A673 (cell line): ENCODE measurements around the gene MYO1D.

Experiments used
- EZH2 ChIP-seq: fragments of 200-600 bp; sonication (generic); IDR thresholded peaks from 2 replicates; pipeline ENCODE4 v1.6.1; 2017; ENCODE audit warnings: borderline replicate concordance, low read depth, mild to moderate bottlenecking, mixed read lengths, antibody characterized with exemption, low read length; ENCODE audit not compliant: poor library complexity, severe bottlenecking
- TF ChIP-seq, protein P1 (sequence below): fragments of 300-800, 200-600 bp; sonication (generic); conservative IDR thresholded peaks from 2 replicates; pipeline ENCODE4 v1.5.1; 2017; ENCODE audit warnings: low read depth, mild to moderate bottlenecking, antibody characterized with exemption, low read length, moderate library complexity, mixed read lengths

DNA sequence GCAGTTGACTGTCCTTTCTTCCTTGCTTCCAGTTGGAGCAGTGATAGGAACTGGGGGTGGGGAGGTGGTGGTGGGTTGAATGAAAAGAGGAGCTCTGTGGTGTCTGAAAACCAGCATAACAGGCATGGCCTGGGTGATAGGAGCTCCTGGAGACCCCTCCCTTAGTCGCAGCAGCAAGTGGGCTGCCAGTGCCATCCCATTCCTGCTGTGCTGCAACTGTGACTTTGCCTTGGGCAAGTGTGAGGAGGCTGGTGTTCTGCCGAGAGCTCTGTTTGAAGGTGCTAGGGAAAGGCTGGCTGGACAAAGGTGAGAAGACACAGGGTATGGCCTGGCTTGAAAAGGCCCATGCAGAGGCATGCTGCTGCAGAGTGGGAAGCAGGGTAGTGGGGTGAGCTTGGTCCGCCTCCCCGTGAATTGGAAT is 392.9 kb downstream of the MYO1D start:
- TF ChIP-seq EZH2, result no peak
- TF ChIP-seq, protein P1, sequence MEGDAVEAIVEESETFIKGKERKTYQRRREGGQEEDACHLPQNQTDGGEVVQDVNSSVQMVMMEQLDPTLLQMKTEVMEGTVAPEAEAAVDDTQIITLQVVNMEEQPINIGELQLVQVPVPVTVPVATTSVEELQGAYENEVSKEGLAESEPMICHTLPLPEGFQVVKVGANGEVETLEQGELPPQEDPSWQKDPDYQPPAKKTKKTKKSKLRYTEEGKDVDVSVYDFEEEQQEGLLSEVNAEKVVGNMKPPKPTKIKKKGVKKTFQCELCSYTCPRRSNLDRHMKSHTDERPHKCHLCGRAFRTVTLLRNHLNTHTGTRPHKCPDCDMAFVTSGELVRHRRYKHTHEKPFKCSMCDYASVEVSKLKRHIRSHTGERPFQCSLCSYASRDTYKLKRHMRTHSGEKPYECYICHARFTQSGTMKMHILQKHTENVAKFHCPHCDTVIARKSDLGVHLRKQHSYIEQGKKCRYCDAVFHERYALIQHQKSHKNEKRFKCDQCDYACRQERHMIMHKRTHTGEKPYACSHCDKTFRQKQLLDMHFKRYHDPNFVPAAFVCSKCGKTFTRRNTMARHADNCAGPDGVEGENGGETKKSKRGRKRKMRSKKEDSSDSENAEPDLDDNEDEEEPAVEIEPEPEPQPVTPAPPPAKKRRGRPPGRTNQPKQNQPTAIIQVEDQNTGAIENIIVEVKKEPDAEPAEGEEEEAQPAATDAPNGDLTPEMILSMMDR, result no peak
